A549 treated with AZD2906 at 1 μM for 4 hours (cell line): ENCODE data around the gene SPTSSB. TPM values are rescaled to one million over a fixed set of nuclear protein-coding genes. Genes with fewer than 3 reads are reported as not detected.

ENCODE experiments used
- total RNA-seq: library from RNA; stranded (reverse); fragments of 200-300 nt; extraction: Qiagen RNA extraction; gene quantifications from 5 replicates; pipeline ENCODE4 v1.2.3, GENCODE V29; 2022

Gene SPTSSB
- 0.01 TPM in 1 of 5 replicates, not detected in the others for total RNA-seq

GRCh38 chr3:161371441-161372320 lies at the start of gene SPTSSB:
TSS of gene SPTSSB (minus strand) at chr3:161371517. CDS start at chr3:161346323, 25,194 bp downstream.

Other genes starting within 250 kb of the SPTSSB start
- gene NMD3, start 150.2 kb downstream of the SPTSSB start, total RNA-seq: 40.9 to 67.7 TPM (median 47.9 TPM) in 5 replicates
- gene OTOL1, start 125.3 kb upstream of the SPTSSB start, total RNA-seq: not detected in 5 replicates